Panc1 (cell line): ENCODE results near the gene KRT85. TPM values are rescaled to one million over a fixed set of nuclear protein-coding genes. Genes with fewer than 3 reads are reported as not detected.

ENCODE experiments used
- ATAC-seq: fragments of 200-7000 bp; cut with Tn5 transposase; 2 replicates; pipeline ENCODE4 v1.9.1; 2020; ENCODE audit warnings: mild to moderate bottlenecking, moderate library complexity
- Bru-seq: library from RNA; stranded (reverse); fragments of 400-500 nt; gene quantifications from one replicate; lab custom pipeline; 2021; lab: Mats Ljungman, UMichigan
- BruChase-seq, 2 experiments: library from RNA; stranded (reverse); fragments of 400-500 nt; gene quantifications; one replicate each; lab custom pipeline; 2021; lab: Mats Ljungman, UMichigan
- BruUV-seq: library from RNA; stranded (reverse); fragments of 400-500 nt; replicated peaks from 2 replicates; lab custom pipeline; 2021; lab: Mats Ljungman, UMichigan
- CTCF ChIA-PET: fragments of 300-600 bp; sonication (Branson Sonifier 250); formaldehyde crosslinking; loops from one replicate; lab custom pipeline; 2022; ENCODE audit warnings: antibody characterized with exemption; lab: Charles Lee
- POLR2A ChIA-PET: fragments of 300-600 bp; sonication (Branson Sonifier 250); formaldehyde crosslinking; loops from one replicate; lab custom pipeline; 2022; ENCODE audit warnings: antibody characterized with exemption; lab: Charles Lee
- DNase-seq: peaks from one replicate; pipeline ENCODE4 v3.0.0-alpha.2; 2010; ENCODE audit warnings: low read depth, low spot score
- H3K27ac ChIP-seq: 2 replicates; pipeline ENCODE4 v1.5.1; 2011; ENCODE audit warnings: mild to moderate bottlenecking, low read length, inconsistent platforms
- H3K27me3 ChIP-seq: fragments of 200-500 bp; sonication (Bioruptor generic); 2 replicates; pipeline ENCODE4 v1.6.0; 2014; ENCODE audit warnings: low read length, inconsistent platforms; ENCODE audit not compliant: control insufficient read depth, insufficient read depth
- H3K36me3 ChIP-seq: fragments of 200-500 bp; sonication (Bioruptor generic); 2 replicates; pipeline ENCODE4 v1.5.1; 2014; ENCODE audit warnings: inconsistent platforms, mild to moderate bottlenecking, low read length, moderate library complexity; ENCODE audit not compliant: control insufficient read depth, insufficient read depth
- H3K4me1 ChIP-seq: 2 replicates; pipeline ENCODE4 v1.5.1; 2011; ENCODE audit warnings: inconsistent platforms, mild to moderate bottlenecking, low read length, moderate library complexity; ENCODE audit not compliant: control insufficient read depth, insufficient read depth
- H3K4me3 ChIP-seq, 2 experiments: 2 replicates each; pipeline ENCODE4 v1.5.1; 2011 to 2012; ENCODE audit warnings: low read depth in 2 of 2, low read length in 2 of 2, mild to moderate bottlenecking in 2 of 2, inconsistent platforms in 1 of 2, moderate library complexity in 1 of 2
- H3K9me3 ChIP-seq: fragments of 200-500 bp; sonication (Bioruptor generic); 2 replicates; pipeline ENCODE4 v1.5.1; 2014; ENCODE audit warnings: low read depth, mild to moderate bottlenecking, inconsistent platforms, low read length, moderate library complexity; ENCODE audit not compliant: control insufficient read depth, insufficient read depth
- CTCF ChIP-seq: fragments of 450-650 bp; IDR thresholded peaks from 2 replicates; pipeline ENCODE4 v1.5.1; 2017; ENCODE audit warnings: mild to moderate bottlenecking
- POLR2AphosphoS5 ChIP-seq: IDR thresholded peaks from 2 replicates; pipeline ENCODE4 v1.6.1; 2012; ENCODE audit warnings: mild to moderate bottlenecking, low read depth, low read length, moderate library complexity
- REST ChIP-seq, 2 experiments: IDR thresholded peaks; 2 replicates each; pipeline ENCODE4 v1.6.1; 2011 to 2012; ENCODE audit warnings: low read depth in 2 of 2, control low read depth in 1 of 2, low read length in 1 of 2, mild to moderate bottlenecking in 1 of 2, moderate library complexity in 1 of 2; ENCODE audit not compliant: insufficient read depth in 1 of 2
- SIN3A ChIP-seq: IDR thresholded peaks from 2 replicates; pipeline ENCODE4 v1.6.1; 2012; ENCODE audit warnings: low read depth, mild to moderate bottlenecking, low read length, moderate library complexity, borderline replicate concordance; ENCODE audit not compliant: insufficient read depth
- TCF7L2 ChIP-seq: IDR thresholded peaks from 2 replicates; pipeline ENCODE4 v1.6.1; 2011; ENCODE audit warnings: mild to moderate bottlenecking, low read depth, low read length, inconsistent platforms
- in situ Hi-C: cut with HindIII; loops from 2 replicates; pipeline ENCODE4 v1.10.0; 2016; ENCODE audit warnings: low sequenced_read_pairs, low pct_unique_long_range_greater_than_20kb
- intact Hi-C: fragments of 100-400 bp; cut with micrococcal nuclease; formaldehyde crosslinking; loops from one replicate; pipeline ENCODE4 v1.10.0; 2022; ENCODE audit not compliant: unreplicated experiment
- long read RNA-seq: library from polyadenylated mRNA; unstranded; transcript quantifications from one replicate; pipeline ENCODE4 v2.0.0, GENCODE V29; 2021; ENCODE audit not compliant: unreplicated experiment
- polyA plus RNA-seq: library from polyadenylated mRNA; unstranded; fragments of >200 nt; gene quantifications from one replicate; pipeline ENCODE4 v1.2.1, GENCODE V29; 2012; ENCODE audit warnings: missing spikeins; ENCODE audit not compliant: insufficient read length
- total RNA-seq: library from RNA; stranded (reverse); gene quantifications from one replicate; pipeline ENCODE4 v1.2.1, GENCODE V29; 2021; ENCODE audit not compliant: unreplicated experiment

The KRT85 gene
- total RNA-seq (not detected), Bru-seq, nascent RNA (not detected), BruChase-seq, experiment 1, labeled RNA remaining after a 2-hour chase (not detected), BruChase-seq, experiment 2, labeled RNA remaining after a 6-hour chase (percentile 14 among the genes with signal in this experiment)
- not detected for polyA plus RNA-seq
- long read RNA-seq = 0 reads

- CTCF ChIA-PET = interaction anchor here (0.6 kb wide), 2 partner anchors 28 to 40 kb away, joined by 3 to 5 read pairs; no protein-coding TSS in a partner anchor
- Histone ChIP-seq H3K27ac (no peak within 1 kb of the TSS), H3K4me1 (no peaks in the 10 kb centered on the region; the same call in 1 of the 2 replicates), H3K9me3 (no peaks in the 10 kb centered on the region), H3K4me3 (no peak within 1 kb of the TSS), H3K36me3 (no peaks in the 10 kb centered on the region), H3K27me3 (no peaks in the 10 kb centered on the region)
- intact Hi-C loops (no loop called here), in situ Hi-C loops (no loop called here)
- ATAC-seq = no peak
- TF ChIP-seq POLR2AphosphoS5 (no peak), TCF7L2 (no peak), CTCF (no peak)
- POLR2A ChIA-PET = no interaction called here
- BruUV-seq = no TSS peak
- DNase-seq = no peak
These were observed at the start of gene KRT85 for GRCh38 chr12:52366738-52367485. TSS of gene KRT85 (minus strand) at chr12:52367481. CDS start at chr12:52367405, 76 bp downstream.

- H3K27me3 ChIP-seq = no peaks in the 10 kb centered on the region
- H3K4me3 ChIP-seq = no peak overlapping the region
- TF ChIP-seq TCF7L2 (no peak), POLR2AphosphoS5 (no peak), CTCF (no peak), REST (IDR thresholded peaks at IDR 0.05; ENCODE audit: insufficient read depth in 1 of 2, low read depth in 2 of 2, low read length in 1 of 2) (no peak), SIN3A (no peak)
- CTCF ChIA-PET = no interaction called here
- H3K27ac ChIP-seq = no peak overlapping the region
- no peak for ATAC-seq
- no peaks in the 10 kb centered on the region for H3K4me1 ChIP-seq
- intact Hi-C loops = no loop called here
- in situ Hi-C loops = no loop called here
- no peaks in the 10 kb centered on the region for H3K36me3 ChIP-seq
- BruUV-seq = no TSS peak
- DNase-seq = no peak
- H3K9me3 ChIP-seq = no peaks in the 10 kb centered on the region
- POLR2A ChIA-PET = no interaction called here
These were observed 49.5 kb upstream of the KRT85 start for GRCh38 chr12:52416795-52417194.
